Adrenal gland (tissue), 12 donors: ENCODE measurements around the gene ZNF292. TPM values are rescaled to one million over a fixed set of nuclear protein-coding genes. Genes with fewer than 3 reads are reported as not detected.
"Not testable (repeated sequence)": the region's sequence is repeated elsewhere in the genome, so short reads cannot be mapped to it uniquely, and the experiment has no call there.

Experiments used
- DNase-seq, 7 donors: peaks; one replicate each; pipeline ENCODE4 v3.0.0-alpha.2; 2019 to 2020
- H3K27ac ChIP-seq, 5 donors: fragments of 200-600 bp; sonication (generic) in 4 of 5; 1 replicate in 3 of 5; 2 replicates in 2 of 5; pipeline versions ENCODE4 v1.5.1 to v1.8.0; 2016 to 2020; ENCODE audit warnings: mild to moderate bottlenecking in 1 of 5
- H3K27me3 ChIP-seq: fragments of 200-600 bp; 2 replicates; pipeline ENCODE4 v1.8.0; 2021
- H3K36me3 ChIP-seq, 2 donors: fragments of 200-600 bp; replicated peaks in 1 of 2; 1 replicate in 1 of 2; 2 replicates in 1 of 2; pipeline versions ENCODE4 v1.5.1 to v1.8.0; 2018 to 2022
- H3K4me1 ChIP-seq, 2 donors: fragments of 200-600 bp; replicated peaks in 1 of 2; 1 replicate in 1 of 2; 2 replicates in 1 of 2; pipeline versions ENCODE4 v1.5.1 to v1.8.0; 2018 to 2021
- H3K4me3 ChIP-seq, 4 donors: fragments of 200-600 bp; sonication (generic) in 3 of 4; one replicate each; pipeline ENCODE4 v1.5.1; 2016 to 2018
- H3K9me3 ChIP-seq, 3 donors: fragments of 200-600 bp; sonication (generic) in 1 of 3; replicated peaks in 1 of 3; 1 replicate in 2 of 3; 2 replicates in 1 of 3; pipeline versions ENCODE4 v1.5.1 to v1.8.0; 2016 to 2021
- POLR2A ChIP-seq, 2 donors: fragments of 450-650 bp; IDR thresholded peaks; one replicate each; pipeline ENCODE4 v1.6.1; 2017; ENCODE audit warnings: antibody characterized with exemption in 2 of 2, mild to moderate bottlenecking in 2 of 2, moderate library complexity in 1 of 2
- WGBS, 4 donors: extraction: QIAGEN DNeasy Blood & Tissue Kit in 2 of 4; methylation state at CpG; one replicate each; pipeline versions ENCODE4 v1.1.5 to v1.1.7; 2013 to 2017; 5-methylcytosine and 5-hydroxymethylcytosine counted together
- intact Hi-C, 2 donors: fragments of 100-400 bp; cut with DNase I; formaldehyde crosslinking; loops; one replicate each; pipeline versions ENCODE4 v1.14.1 to v1.15.0; 2022 to 2023
- polyA plus RNA-seq, 3 donors: library from polyadenylated mRNA; stranded (reverse); fragments of 200-250 nt in 2 of 3; fragments of 350-450 nt in 1 of 3; fragmentation: Illumina TruSeq in 1 of 3; extraction: RNeasy Lipid Tissue Mini Kit (QIAGEN cat#74804) in 1 of 3; gene quantifications; one replicate each; pipeline ENCODE4 v1.2.3, GENCODE V29; 2013 to 2014
- total RNA-seq, 9 donors: library from RNA; depleted of rRNA in 4 of 9; stranded (reverse); fragments of >200 nt in 4 of 9; fragments of 120-200 nt in 1 of 9; fragmentation: NEBNext Ultra II Directional in 1 of 9; extraction: Animal tissue kit (Norgen Biotek cat#: 25700) in 1 of 9; gene quantifications; one replicate each; pipeline versions ENCODE4 v1.1.0 to v1.2.4, GENCODE V29; 2013 to 2023
- TF ChIP-seq, protein P1 (sequence below), 6 experiments: fragments of 450-650 bp in 4 of 6; fragments of 200-600 bp in 2 of 6; sonication (generic) in 1 of 6; IDR thresholded peaks; 1 replicate in 5 of 6; 2 replicates in 1 of 6; pipeline versions ENCODE4 v1.5.1 to v1.8.0; 2016 to 2021; ENCODE audit warnings: antibody characterized with exemption in 6 of 6, mild to moderate bottlenecking in 2 of 6, moderate library complexity in 1 of 6
- donor health status: healthy with polysubstance abuse.
- donor health status: Bipolar disorder and iron deficiency.
- donor health status: DM: yes; HTN: yes; CAD: no.
- donor health status: DM: no; HTN: no; CAD: no.
- donor health status: DM: no; HTN: no; CAD: no.
- donor health status: DM: yes; HTN: yes; CAD: no.

Gene ZNF292
- total and polyA plus RNA-seq, 12 donors, result 4.8 to 57.2 (median 27.5) TPM

DNA sequence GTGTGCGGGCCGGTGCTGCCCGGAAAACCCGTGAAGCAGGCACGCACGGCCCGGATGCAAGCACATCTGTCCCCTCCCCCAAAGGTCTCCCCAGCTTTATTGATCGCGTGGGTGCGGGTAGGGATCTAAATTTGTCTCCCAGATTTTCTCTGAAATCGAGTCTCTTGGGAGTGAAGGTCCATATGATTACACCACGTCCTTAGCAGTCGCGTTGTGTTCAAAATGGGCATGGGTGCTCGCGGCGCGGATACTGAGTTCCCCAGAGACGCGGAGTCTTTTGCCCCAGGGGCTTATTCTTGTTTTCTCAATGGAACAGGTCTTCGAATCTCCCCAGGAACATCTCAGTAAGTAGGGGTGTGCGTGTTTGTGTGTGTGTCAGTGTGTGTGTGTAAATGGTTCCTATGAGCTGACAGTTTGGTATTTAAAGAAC is 2.8 kb upstream of the ZNF292 start:
- no peak for DNase-seq
- Histone ChIP-seq H3K4me3 (peak overlapping the region in 2 of 4 donors; percentile 51 to 64), H3K4me1 (peaks cover 17 to 39% of the 10 kb centered on the region in 2 donors), H3K36me3 (no peaks in the 10 kb centered on the region), H3K9me3 (no peaks in the 10 kb centered on the region), H3K27me3 (no peaks in the 10 kb centered on the region), H3K27ac (peak overlapping the region; percentile 59 to 95 (median 79))
- 17 to 34% (median 25%) methylated on average over 20 to 22 of the region's 22 CpGs for WGBS, 4 donors
- TF ChIP-seq, protein P1, sequence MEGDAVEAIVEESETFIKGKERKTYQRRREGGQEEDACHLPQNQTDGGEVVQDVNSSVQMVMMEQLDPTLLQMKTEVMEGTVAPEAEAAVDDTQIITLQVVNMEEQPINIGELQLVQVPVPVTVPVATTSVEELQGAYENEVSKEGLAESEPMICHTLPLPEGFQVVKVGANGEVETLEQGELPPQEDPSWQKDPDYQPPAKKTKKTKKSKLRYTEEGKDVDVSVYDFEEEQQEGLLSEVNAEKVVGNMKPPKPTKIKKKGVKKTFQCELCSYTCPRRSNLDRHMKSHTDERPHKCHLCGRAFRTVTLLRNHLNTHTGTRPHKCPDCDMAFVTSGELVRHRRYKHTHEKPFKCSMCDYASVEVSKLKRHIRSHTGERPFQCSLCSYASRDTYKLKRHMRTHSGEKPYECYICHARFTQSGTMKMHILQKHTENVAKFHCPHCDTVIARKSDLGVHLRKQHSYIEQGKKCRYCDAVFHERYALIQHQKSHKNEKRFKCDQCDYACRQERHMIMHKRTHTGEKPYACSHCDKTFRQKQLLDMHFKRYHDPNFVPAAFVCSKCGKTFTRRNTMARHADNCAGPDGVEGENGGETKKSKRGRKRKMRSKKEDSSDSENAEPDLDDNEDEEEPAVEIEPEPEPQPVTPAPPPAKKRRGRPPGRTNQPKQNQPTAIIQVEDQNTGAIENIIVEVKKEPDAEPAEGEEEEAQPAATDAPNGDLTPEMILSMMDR (IDR thresholded peaks at IDR 0.05), result no peak
- TF ChIP-seq POLR2A (IDR thresholded peaks at IDR 0.05), result no peak
- intact Hi-C loops, result loop anchor here in 1 of 2 donors (10.0 kb wide), 1 partner anchor 92 kb away; no protein-coding TSS in a partner anchor

DNA sequence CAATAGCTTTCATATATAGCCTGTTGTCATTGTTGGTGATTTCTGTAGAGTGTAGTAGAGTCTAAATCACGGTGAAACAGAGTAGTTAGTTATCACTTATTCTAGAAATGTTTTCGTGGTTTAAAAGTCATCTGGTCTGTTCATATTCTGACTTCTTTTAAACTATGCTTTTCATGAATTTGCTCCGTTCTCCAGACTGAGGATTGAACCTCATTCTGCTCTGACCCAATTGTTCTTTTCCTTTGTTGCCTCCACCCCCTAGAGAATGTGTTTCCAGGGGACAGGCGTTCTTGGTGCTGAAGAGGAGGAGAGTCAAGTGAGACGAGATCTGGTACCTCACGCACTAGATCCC is 748 bp upstream of the ZNF292 start:
- intact Hi-C loops, result loop anchor here in 1 of 2 donors (10.0 kb wide), 1 partner anchor 90 kb away; no protein-coding TSS in a partner anchor
- WGBS, 4 donors, result 0 to 1% (median 0%) methylated on average over 6 of the region's 6 CpGs
- no peaks in the 10 kb centered on the region for H3K9me3 ChIP-seq
- peaks cover 17 to 54% of the 10 kb centered on the region in 2 donors for H3K4me1 ChIP-seq
- DNase-seq, result no peak
- peak overlapping the region in 3 of 4 donors; percentile 64 to 87 (median 82) for H3K4me3 ChIP-seq
- H3K36me3 ChIP-seq, result no peaks in the 10 kb centered on the region
- peak overlapping the region; percentile 84 to 99 (median 96) for H3K27ac ChIP-seq
- H3K27me3 ChIP-seq, result no peaks in the 10 kb centered on the region
- TF ChIP-seq, protein P1 (IDR thresholded peaks at IDR 0.05), result no peak
- TF ChIP-seq POLR2A (IDR thresholded peaks at IDR 0.05), result no peak

GRCh38 chr6:87155842-87156815 is 764 bp downstream of the ZNF292 start:
- no peaks in the 10 kb centered on the region for H3K27me3 ChIP-seq
- TF ChIP-seq POLR2A (IDR thresholded peaks at IDR 0.05), result no peak
- TF ChIP-seq, protein P1 (IDR thresholded peaks at IDR 0.05), result no peak
- H3K9me3 ChIP-seq, result no peaks in the 10 kb centered on the region
- H3K27ac ChIP-seq, result peak overlapping the region; percentile 84 to 99 (median 96)
- WGBS, 4 donors, result 1 to 3% (median 1%) methylated on average over 20 to 43 of the region's 43 CpGs
- intact Hi-C loops, result loop anchor here in 1 of 2 donors (10.0 kb wide), 1 partner anchor 89 kb away; no protein-coding TSS in a partner anchor
- DNase-seq, result peak; percentile 46 to 72 (median 58)
- peaks cover 17 to 63% of the 10 kb centered on the region in 2 donors for H3K4me1 ChIP-seq
- H3K36me3 ChIP-seq, result no peaks in the 10 kb centered on the region
- peak overlapping the region; percentile 64 to 91 (median 84) for H3K4me3 ChIP-seq

DNA sequence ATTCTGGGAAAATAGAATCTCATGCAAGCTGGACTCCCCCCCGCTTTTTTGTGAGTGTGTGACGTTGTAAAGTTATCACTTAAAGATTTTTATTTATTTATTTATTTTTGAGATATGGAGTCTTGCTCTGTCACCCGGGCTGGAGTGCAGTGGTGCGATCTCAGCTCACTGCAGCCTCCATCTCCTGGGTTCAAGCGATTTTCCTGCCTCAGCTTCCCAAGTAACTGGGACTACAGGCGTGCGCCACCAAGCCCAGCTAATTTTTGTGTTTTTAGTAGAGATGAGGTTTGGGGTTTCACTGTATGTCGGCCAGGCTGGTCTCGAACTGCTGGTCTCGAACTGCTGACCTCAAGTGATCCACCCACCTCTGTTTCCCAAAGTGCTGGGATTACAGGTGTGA is 2.2 kb downstream of the ZNF292 start:
- H3K9me3 ChIP-seq, H3K27me3 ChIP-seq, H3K27ac ChIP-seq, DNase-seq, H3K4me3 ChIP-seq, H3K36me3 ChIP-seq: not testable (repeated sequence)
- WGBS, 4 donors, result 81 to 89% (median 83%) methylated on average over 10 of the region's 10 CpGs
- intact Hi-C loops, result loop anchor here in 1 of 2 donors (10.0 kb wide), 1 partner anchor 87 kb away; no protein-coding TSS in a partner anchor
- peaks cover 17 to 70% of the 10 kb centered on the region in 2 donors for H3K4me1 ChIP-seq
